Activated CD8-positive, alpha-beta memory T cell treated with anti-CD3 and anti-CD28 coated beads, Interleukin-2, amount 50 U/mL, for 24 hours (primary cell): ENCODE results near the gene ADAM33.

ENCODE experiments used
- DNase-seq: peaks from one replicate; pipeline ENCODE4 v3.0.0-alpha.2; 2020; ENCODE audit errors: extremely low read depth

ADAM33 gene

DNA sequence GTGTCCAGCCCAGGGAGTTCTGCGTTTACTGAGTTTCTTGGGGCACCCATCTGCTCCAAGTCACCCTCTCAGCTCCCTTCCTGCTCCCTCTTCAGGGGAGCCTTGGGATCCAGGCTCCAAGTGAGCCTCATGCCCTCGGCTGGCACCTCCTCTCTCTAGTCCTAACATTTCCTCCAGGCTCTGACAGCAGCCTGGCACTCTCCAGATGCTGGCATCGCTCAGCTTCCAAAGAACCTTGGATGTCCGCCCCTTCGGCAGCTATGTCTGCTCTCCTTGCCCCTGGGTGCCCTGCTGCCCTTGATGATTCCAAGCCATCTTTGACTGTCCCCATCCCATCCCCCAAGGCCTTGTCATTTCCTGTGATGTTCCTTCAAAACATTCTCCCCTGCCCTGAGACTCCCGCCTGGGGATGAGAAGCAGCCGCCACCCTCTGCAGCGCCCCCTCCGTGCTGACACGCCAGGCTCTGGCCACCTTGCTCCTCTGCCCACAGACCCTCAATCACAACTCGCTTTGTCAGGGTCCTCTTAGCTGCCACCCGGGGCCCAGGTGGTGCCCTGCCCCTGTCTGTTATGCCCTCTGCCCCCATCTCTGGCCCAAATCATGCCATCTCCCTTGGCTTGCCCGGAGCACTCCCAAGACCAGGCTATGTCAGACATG lies 12.0 kb downstream of the ADAM33 start:
- no peak for DNase-seq

DNA sequence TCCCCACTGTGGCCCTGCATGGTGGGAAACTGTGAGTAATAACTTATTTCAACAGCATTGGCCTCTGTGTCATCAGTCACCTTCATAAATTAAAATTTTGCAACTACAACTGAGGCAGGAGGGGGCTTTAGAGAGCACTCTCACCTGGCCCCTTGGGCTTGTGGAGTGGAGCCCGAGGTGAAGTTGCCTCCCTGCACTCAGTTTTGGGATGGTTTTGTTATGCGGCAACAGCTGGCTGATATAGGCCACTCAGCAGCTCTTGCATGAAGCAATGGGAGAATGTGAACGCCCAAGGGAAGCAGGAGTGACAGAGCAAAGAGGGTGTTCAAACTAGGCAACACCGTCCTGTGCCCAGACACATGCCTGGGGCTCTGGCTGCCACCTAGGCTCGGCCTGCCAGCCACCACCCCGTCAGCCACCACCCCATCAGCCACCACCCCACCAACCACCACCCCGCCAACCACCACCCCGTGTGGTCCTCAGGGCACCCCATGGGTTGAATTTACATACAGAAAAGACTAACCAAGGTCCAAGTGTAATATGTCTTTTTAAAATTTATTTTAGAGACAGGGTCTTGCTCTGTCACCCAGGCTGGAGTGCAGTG lies 14.3 kb downstream of the ADAM33 start:
- no peak for DNase-seq

DNA sequence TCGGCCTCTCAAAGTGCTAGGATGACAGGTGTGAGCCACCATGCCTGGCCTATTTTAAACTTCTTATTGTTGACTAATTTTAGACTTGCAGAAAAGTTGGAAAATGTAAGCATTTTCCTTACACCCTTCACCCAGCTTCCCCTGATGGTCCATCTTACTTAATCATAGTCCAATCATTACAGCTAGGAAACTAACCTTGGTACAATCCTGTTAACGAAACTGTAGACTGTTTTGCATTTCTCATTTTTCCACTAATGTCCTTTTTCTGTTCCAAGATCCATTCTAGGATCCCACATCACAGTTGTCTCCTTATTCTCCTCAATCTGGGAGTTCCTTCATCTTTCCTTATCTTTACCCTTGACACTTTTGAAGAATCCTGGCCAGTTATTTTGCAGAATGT lies 18.0 kb downstream of the ADAM33 start:
- DNase-seq: no peak

DNA sequence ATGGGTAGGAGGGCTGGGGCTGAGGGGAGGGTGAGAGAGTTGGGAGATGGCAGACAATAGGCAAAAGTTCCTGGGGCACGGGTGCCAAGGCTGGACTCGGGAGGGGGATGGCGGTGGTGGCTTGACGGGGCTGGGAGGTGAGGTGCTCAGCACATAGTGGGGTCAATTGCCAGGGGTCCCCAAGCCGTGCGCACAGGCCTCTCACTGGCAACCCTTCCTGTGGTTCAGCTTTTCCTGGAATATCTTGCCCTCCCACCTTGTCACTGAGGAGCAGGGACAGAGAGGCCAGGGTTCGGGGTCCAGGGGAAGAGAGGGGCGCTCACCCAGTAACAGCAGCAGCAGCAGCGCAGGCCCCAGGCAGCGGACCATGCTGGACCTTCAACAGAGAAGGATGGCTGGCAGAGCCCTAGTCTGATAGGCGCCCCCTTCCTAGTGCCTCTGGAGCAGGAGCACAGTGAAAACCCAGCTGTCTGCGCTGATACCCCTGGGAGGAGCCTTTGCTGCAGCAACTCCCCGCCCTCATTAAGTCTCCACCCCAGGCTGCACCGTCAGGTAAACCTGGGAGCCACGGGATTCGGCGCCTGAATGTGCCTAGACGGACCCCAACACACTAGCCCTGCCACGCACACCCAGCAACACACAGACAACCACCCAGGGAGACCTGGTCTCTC lies 18.6 kb downstream of the ADAM33 start, which contains the start of gene GFRA4:
GFRA4 (minus strand) TSS at position 369 of the 671 bp plus-strand sequence; CDS start at position 369, 0 bp downstream.
- DNase-seq: no peak

DNA sequence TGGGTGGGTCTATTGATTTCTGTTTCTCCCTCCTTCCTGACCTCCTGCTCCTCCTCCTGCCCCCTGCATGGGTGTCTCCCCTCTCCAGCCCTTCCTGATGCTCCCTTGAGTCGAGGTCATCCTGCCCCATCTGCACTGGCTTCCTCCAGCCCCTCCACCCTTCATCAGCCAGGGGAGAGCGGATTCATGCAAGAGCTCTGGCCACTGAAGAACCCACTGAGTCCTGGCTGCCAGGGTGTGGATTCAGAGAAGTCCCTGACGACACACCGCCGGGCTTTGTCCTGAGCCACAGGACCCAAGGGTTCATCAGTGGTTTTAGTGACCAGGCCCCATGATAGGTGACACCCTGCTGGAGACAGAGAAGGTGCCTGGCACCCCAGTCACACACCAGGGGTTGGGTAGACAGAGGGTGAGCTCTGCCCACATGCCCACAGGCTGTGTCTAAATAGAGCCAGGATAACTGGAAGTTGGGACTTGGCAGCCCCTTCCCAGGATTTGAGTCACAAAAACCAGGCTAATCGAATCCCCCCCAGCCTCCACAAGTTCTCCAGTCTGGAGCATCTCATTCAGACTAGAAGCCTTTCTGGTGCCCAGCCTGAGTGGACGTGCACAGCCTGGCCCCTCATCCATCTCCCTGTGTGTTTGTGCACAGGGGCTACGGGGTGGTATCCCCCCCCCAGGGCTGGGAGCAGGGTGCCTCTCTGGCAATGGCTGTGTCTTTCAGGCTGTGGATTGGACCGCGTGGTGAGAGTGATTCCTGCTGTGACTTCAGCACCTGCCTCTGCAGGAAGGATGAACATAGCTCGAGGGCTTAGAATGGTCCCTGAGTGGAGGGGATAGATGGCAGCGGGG lies 19.8 kb downstream of the ADAM33 start:
- no peak for DNase-seq

DNA sequence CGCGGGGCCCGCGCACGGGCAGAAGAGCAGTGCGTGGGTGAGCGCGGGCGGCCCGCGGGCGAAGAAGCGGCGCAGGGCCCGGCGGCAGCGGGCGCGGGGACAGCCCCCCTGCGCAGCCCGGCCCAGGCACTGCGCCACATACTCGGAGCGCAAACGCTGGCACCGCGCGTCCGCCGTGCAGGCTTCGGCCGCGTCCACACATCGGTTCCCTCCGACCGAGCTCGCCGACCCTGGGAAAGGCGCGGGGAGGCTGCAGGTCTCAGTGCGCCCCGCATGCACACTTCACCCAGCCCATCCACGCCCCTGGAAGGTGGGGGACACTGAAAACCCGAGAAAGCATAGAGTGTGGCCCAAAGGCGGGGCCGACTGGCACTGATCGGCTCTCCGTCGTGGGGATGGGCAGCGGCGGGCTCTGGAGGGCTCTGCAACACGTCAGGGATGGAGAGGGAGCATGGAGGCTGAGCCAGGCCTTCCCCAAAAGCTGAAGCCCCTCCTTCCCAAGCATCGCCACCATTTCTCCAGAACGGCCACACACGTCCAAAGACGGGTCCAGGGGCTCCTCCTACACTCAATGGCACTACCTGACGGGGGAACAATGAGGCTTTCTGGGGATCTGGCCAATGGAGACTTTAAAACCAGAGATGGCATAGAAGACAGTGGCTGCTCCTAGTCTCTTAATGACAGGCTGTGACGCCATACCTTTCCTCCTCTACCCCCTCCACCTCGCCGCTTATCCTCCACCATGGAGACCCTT lies 20.6 kb downstream of the ADAM33 start:
- DNase-seq: no peak

DNA sequence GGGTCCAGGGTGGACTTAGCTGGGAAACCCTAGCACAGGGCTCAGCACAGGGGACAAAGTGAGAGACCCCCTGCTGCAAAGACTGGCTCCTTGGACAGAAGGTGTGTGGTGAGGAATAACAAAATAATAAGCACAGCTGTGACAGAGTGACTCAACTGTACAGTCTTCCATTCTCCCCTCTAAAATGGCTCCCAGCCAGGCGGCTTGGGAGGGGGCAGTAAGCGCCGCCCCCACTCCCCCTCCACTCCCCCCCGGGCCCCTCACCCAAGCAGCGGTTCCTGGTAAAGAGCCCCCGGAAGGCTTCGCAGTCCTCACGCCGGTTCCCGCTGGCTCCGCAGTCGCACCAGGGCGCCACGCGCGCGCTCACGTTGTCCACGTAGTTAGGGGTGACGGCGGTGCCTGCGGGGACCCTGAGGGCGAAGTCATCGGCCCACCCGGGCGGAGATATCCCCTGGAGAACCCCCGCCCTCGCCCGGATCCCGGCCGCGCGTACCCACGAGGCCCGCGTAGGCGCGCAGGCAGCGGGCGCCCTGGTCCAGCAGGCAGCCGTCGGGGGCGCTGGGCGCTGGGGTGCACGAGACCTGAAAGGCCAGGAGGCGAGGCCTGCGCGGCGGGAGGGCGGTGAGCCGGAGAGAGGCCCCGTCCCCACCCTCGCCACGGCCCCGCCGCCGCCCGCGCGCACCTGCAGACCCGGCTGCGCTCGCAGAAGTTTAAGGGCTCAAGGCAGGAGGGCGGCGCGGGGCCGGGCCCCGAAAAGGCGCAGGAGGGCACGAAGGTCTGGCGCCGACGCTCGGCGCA lies 21.3 kb downstream of the ADAM33 start:
- DNase-seq: no peak

DNA sequence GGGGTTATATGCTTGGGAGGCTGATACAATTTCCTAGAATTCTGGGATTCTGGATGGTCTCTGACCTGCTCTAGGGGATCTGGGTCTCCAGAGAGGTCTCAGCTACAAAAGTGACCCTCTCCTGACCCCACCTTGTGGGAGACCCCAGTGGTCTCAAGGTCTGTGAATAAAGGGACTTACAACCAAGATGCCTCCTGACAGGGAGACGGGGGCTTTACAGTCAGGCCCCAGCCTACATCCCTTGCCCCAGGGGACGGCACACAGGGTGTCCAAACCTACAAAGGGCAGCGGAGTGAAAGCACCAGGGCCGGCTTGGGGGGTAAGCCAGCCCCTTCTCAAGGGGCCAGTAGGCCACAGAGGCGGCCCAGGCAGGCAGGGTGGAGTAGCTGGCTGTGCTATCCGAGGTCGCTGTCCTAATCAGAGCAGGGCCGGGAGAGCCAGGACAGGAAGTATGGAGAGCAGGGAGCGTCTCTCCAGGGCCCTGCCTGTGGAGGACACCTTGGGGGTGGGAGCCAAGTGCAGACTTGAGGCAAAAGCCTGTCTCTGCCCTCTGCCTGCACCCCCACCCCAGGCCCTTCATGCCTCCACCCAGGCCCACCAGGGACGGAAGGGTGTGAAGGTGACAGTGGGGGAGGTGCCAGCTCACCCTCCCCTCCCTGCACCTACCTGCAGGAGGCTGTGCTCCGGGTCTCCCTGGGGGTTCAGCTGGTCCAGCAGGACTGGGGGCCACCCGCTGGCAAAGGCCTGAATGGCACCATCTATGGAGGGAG lies 22.1 kb downstream of the ADAM33 start:
- DNase-seq: no peak

DNA sequence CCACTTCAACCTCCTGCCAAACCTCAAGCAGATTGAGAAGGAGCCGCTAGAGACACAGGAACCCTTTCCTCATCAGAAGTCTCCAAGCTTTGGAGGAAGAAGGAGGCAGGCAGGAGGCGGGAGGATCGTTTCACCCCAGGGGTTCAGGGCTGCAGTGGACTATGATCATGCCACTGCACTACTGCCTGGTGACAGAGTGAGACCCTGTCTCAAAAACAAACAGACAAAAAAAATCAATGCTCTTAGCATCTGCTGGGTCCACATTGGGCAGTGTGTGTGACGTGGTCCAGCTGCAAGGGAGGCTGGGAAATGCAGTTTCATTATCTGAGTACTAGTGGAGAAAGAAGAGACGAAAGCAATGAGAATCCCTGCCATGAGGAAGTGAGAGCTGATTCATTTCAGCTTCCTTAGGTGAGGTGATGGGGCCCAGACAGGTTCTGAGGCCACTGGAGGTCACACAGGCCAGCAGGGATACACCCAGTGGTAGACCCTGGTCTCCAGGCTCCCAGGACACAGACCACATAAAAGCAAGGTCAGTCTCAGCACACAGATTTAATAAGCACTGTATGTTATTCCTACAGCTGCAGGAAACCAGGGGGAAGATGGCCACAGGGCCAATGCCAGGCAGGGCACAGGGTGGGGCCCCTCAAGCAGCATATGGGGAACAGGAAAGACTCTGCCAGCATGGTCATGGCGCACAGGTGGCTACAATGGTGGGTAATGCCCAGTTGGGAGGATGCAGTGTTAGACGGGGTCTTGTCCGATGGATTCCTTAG lies 22.9 kb downstream of the ADAM33 start:
- no peak for DNase-seq

DNA sequence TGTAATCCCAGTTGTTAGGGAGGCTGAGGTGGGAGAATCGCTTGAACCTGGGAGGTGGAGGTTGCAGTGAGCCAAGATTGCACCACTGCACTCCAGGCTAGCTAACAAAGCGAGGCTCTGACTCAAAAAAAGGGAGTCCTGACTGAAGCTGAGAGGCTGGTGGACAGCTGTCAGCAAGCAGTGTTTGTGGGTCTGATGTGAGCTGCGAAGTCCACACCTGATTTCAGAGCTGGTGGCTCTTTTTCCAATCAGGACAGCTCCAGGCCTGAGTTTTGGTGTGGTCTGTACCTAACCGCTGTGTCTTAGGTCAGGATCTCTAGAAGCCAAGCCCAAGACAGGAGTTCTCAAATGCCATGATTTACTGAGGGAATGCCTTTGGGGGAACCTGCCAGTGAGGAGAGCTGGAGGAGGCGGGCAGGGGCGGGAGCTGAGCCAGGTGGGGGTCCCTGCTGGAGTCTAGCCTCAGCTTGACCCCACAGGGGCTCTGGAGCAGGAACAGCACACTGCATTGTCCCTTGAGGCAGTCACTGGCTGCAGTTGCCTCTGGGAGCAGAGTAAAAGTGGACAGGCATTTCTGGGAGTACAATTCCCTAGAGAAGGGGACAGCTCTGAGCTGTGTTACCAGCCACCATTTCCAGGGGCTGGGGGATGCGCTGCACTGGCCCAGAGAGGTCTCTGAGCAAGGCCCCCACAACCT lies 23.6 kb downstream of the ADAM33 start:
- DNase-seq: no peak

DNA sequence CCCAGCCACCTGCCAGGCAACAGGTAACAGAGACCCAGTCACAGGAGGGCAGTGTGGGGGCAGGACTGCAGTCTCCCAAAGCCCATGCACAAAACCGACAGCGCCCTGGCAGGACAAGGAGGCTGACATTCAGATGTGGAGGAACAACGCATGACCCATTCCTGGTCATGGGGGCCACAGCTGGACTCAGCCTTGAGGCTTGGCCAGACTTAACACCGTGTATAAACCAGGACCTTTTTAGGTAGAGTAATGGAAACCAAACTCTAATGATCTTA lies 26.7 kb downstream of the ADAM33 start:
- DNase-seq: no peak

DNA sequence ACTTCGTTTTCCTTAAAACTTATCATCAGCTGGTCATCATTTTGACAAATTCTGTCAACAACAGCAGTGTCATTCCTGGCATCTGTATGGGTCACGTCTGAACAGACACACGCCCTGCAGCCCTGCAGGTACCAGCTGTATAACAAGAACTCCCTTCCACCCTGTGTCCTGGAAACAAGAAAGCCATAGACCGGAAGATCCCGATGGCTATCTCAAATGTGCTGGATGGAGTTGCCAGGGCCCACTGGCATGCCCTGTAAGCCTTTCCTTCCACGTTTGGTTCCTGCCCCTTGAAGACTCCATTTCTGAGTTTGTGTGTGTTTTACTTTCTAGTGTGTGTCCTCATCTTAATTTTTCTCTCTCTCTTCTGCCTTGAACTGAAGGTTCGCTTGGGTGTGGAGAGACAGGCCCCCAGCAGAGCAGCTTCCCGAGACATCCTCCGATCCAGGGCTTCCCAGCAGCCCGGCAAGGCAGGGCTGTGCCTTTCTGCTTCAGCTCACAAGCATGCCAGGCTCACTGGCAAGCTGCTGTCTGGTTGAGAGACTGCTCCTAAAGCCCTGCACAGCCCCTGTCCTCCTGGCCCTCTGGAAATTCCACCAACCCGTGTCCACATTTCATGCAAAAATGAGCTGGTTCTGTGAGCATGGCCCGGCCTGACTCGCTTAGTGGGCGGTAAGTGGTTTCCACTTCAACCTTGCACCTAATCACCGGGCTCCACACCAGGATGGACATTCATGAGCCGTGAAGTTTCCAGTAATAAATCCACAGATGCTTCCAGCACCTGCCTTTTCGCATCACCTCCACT lies 27.3 kb downstream of the ADAM33 start:
- no peak for DNase-seq

DNA sequence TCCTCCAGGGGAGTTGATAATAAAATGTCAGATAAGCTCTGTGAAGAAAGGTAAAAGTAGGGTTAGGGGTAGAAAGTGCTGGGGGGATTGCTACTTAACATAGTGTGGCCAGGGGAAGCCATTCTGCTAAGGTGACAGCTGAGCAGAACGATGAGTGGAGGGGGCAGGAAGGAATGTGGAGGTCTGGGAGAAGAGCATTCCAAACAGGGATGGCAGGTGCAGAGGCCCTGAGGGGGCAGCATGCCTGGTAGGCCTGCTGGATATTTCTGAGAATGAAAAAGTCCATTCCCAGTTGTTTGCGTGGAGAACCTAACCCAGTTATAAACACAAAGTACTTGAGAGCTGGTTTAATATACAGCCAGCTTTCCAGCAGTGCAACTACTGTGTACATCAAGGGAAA lies 27.9 kb downstream of the ADAM33 start:
- DNase-seq: no peak

DNA sequence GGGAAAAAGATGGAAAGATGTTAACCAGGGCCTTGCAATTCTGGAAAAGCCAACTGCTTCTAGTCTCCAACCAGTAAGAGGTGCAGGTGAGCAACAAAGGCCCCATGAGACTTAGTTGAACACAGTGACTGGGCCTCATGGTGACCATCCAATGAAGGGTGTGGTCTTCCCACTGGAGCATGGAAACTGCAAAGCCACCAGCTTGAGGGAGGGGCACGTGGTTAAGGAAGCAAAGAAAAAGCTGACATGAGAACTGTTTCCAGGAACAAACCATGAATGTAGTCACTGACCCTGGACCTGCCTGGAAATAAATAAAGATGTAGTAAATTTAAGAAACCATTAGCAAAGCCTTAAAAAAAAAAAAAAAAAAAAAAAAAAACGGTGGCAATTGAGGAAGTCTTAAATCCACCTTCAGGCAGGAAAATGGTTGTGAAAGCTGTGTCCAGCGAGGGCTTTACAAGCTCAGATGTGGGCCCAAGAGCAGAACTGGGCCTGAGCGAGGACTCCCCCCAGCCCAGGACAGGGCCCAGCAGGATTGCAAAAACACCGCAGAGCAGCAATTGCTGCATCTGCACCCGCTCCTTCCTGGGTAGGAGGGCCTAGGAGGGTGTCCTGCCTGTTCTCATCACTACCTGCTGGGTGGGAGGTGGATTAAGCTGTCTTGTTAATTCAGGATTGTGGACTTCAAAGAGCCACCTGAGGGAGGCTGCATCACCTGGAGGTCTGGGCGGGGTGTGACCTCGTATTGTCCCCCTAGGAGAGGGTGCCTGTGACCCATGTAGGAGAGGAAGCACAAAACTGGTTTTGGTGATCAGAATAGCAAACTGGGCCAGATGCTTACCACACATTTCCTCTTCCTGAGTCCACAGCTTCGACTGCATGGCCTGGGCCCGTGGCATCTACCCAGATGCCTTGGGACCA lies 28.9 kb downstream of the ADAM33 start:
- DNase-seq: no peak

DNA sequence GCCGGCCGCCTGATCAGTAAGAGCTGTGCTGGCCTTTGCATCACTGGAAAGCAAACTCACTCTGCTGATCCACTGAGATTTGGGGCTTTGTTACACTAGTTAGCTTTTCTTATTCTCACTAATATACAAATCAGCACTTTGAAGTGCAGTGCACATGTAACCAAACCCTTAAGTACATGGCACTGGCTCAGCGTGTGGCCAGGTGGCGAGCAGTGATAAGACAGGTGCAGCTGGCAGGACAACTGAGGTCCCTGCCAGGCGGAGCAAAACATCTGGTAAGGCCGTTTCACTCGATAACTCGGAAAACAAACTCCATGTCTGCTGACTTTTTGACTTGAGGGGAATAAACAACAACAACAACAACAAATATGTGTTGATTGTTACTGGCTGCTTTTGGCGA lies 29.6 kb downstream of the ADAM33 start:
- no peak for DNase-seq

DNA sequence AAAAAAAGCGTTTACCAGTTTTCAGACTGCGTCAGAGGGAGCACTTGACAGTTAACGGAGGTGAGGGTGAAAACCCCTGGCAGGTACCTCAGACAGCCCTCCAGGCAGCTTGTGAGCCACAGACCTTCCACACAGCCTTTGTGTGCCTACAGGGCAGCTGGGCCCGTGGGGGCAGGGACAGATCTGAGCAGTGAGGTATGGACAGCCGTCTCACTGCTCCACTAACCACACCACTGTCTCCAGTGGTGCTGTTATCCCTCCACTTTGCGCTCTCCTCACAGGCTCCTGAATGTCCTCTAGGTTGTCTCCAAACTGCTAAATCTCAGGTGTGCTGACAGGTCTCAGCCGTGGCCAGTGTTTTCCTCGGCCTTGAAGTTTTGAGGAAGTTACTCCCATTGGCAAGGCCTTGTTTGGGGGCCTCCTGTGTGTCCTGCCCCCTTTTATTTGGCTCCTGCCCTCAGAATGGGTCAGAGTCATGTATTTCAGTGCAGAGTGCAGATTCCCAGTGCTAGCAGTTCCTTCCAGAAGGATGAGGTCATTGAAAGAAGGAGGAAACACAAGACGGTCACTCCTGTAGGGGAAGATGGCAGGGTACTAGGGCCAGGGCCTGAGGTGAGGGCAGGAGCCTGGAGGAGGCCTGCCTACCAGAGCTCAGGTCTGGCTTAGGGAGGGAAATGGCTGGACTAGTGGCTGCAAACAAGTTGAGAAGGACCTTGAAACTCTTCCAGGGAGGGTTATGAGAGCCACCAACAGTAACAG lies 30.4 kb downstream of the ADAM33 start:
- DNase-seq: no peak
